Ascending aorta (tissue), 2 donors: Measurements from ENCODE around the gene RHOG. TPM values are rescaled to one million over a fixed set of nuclear protein-coding genes. Genes with fewer than 3 reads are reported as not detected.
A peak's percentile ranks its signal among the peaks of the same experiment; 100 is the strongest.

Source experiments
- DNase-seq, 2 donors: peaks; one replicate each; pipeline ENCODE4 v3.0.0-alpha.2; 2019; ENCODE audit warnings: low spot score in 2 of 2
- H3K27ac ChIP-seq, 2 donors: fragments of 200-600 bp; sonication (generic); one replicate each; pipeline ENCODE4 v1.5.1; 2016 to 2017; ENCODE audit warnings: mild to moderate bottlenecking in 1 of 2
- H3K27me3 ChIP-seq: fragments of 200-600 bp; sonication (generic); one replicate; pipeline ENCODE4 v1.5.1; 2017
- H3K36me3 ChIP-seq, 2 donors: fragments of 200-600 bp; sonication (generic); one replicate each; pipeline ENCODE4 v1.5.1; 2016
- H3K4me1 ChIP-seq, 2 donors: fragments of 200-600 bp; sonication (generic); one replicate each; pipeline ENCODE4 v1.5.1; 2016 to 2017; ENCODE audit warnings: mild to moderate bottlenecking in 1 of 2
- H3K4me3 ChIP-seq, 2 donors: fragments of 200-600 bp; sonication (generic); one replicate each; pipeline ENCODE4 v1.5.1; 2016 to 2017; ENCODE audit warnings: mild to moderate bottlenecking in 1 of 2
- H3K9me3 ChIP-seq, 2 donors: fragments of 200-600 bp; sonication (generic); one replicate each; pipeline ENCODE4 v1.5.1; 2016
- intact Hi-C: fragments of 100-400 bp; cut with DNase I; formaldehyde crosslinking; loops from one replicate; pipeline ENCODE4 v1.15.1; 2023
- total RNA-seq: library from RNA; depleted of rRNA; stranded (reverse); fragments of >200 nt; gene quantifications from one replicate; pipeline ENCODE4 v1.1.0, GENCODE V29; 2016
- TF ChIP-seq, protein P1 (sequence below), 3 experiments: fragments of 200-600 bp in 2 of 3; fragments of 450-650 bp in 1 of 3; sonication (generic) in 2 of 3; IDR thresholded peaks; one replicate each; pipeline ENCODE4 v1.5.1; 2016 to 2019; ENCODE audit warnings: antibody characterized with exemption in 3 of 3, mild to moderate bottlenecking in 1 of 3, moderate library complexity in 1 of 3

The RHOG gene
- total RNA-seq, 1 donor from 2014 or later: 60.7 TPM

DNA sequence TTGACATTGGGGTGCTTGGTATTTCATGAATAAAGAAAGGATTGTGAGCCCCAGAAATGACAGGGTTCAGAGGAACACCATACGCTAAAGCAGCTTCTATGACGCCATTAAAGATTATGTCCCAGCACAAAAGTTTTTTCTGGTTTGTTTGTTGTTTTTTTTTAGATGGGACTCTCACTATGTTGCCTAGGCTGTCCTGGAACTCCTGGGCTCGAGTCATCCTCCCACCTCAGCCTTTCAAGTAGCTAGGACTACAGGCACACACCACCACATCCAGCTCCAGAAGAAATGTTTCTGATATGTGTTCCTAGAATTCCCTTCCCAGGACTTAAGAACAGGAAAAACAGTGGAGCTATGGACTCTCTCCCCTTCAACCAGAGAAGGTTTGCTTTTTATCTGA is 2.6 kb upstream of the RHOG start:
- H3K36me3 ChIP-seq: no peaks in the 10 kb centered on the region
- H3K27ac ChIP-seq: no peak overlapping the region
- no peaks in the 10 kb centered on the region for H3K9me3 ChIP-seq
- no peak for DNase-seq
- intact Hi-C loops: no loop called here
- peaks cover 2 to 3% of the 10 kb centered on the region in 2 donors for H3K4me1 ChIP-seq
- no peak overlapping the region for H3K4me3 ChIP-seq
- TF ChIP-seq, protein P1, sequence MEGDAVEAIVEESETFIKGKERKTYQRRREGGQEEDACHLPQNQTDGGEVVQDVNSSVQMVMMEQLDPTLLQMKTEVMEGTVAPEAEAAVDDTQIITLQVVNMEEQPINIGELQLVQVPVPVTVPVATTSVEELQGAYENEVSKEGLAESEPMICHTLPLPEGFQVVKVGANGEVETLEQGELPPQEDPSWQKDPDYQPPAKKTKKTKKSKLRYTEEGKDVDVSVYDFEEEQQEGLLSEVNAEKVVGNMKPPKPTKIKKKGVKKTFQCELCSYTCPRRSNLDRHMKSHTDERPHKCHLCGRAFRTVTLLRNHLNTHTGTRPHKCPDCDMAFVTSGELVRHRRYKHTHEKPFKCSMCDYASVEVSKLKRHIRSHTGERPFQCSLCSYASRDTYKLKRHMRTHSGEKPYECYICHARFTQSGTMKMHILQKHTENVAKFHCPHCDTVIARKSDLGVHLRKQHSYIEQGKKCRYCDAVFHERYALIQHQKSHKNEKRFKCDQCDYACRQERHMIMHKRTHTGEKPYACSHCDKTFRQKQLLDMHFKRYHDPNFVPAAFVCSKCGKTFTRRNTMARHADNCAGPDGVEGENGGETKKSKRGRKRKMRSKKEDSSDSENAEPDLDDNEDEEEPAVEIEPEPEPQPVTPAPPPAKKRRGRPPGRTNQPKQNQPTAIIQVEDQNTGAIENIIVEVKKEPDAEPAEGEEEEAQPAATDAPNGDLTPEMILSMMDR (IDR thresholded peaks at IDR 0.05): no peak
- no peaks in the 10 kb centered on the region for H3K27me3 ChIP-seq

DNA sequence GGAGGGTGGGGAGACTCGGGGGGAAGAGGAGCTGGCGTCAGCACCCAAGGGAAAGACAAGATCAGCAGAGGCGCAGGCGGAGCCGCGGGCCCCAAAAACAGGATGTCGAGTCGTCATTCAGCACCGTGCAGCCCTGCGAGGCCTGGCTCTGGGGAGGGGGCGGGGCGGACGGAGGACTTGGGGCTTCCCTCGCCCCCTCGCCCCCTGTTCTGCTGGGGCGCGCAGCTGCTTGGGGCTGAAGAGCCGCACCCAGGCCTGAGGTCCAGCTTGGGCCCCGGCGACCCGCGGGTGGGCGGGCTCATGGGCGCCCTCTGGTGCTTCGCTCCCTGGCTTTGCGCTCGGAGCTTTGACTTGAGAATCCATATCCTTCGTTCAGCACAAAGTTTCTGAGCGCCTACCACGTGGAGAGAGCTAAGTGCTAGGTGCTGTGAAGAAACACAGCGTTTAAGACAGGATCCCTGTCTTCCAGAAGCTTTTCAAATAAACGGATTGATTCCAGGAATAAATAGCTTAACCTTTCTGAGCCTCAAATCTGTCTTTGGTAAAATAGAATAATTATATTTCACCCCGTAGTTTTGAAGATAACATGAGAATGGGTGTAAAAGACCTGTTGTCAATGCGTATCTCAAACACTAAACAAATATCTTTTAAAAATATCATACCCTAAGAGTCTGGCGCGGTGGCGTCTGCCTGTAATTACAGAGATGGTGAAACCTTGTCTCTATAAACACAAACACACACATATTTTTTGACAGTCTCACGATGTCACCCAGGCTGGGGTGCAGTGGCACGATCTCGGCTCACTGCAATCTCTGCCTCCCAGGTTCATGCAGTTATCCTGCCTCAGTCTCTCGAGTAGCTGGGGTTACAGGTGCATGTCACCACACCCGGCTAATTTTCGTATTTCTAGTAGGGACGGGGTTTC is 929 bp upstream of the RHOG start:
- Histone ChIP-seq H3K4me1 (peaks cover 2 to 7% of the 10 kb centered on the region in 2 donors), H3K27me3 (no peaks in the 10 kb centered on the region), H3K36me3 (no peaks in the 10 kb centered on the region), H3K27ac (peak overlapping the region; percentile 97 to 98), H3K9me3 (no peaks in the 10 kb centered on the region), H3K4me3 (peak overlapping the region; percentile 98 to 99)
- TF ChIP-seq, protein P1 (IDR thresholded peaks at IDR 0.05): peak; percentile 77 to 92 (median 91)
- DNase-seq: peak; percentile 69 to 90
- intact Hi-C loops: loop anchor here (1.0 kb wide), 1 partner anchor 44 kb away; the partner anchor contains the start of gene NUP98

DNA sequence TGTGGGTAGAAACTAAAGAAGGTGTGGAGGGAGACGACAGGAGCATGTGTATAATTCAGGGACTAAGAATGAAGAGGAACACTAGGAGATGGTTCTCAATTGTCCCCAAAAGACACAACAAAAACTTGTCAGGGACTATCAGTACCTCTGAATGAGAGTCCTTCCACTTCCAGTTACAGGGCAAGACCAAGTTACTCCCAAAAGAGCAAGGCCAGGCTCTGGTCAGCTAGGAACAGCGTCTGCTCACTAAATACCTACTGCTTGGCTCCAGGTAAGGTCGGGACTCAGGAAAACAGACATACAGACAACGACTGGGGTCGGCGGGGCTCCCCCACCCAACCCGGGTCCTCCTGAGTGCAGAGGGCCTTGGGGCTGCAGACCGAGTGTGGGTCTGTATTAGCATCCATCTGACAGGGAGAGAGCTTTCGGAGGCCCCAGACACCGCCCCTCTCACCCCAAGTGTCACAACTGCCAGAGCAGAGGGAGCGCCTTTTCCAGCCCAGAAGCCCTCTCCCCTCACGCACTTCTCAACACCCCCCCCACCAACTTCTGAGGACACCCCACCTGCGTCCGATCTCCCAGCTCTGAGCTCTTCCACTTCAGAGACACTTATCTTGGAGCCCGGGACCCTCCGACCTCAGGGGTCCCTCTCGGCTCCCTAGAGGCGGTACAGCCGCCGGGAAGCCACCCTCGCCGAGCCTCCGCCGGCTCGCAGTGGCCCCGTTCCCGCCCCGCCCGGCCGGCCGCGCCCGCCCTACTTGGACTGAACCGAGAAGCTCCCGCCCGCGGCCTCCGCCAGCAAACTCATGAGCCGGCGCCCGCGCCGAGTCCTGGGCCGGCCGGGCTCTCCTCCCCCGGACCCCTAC is 522 bp downstream of the RHOG start:
- H3K4me3 ChIP-seq: peak overlapping the region; percentile 98 to 99
- H3K36me3 ChIP-seq: peaks cover 0 to 2% of the 10 kb centered on the region in 2 donors
- TF ChIP-seq, protein P1 (IDR thresholded peaks at IDR 0.05): no peak
- no peaks in the 10 kb centered on the region for H3K27me3 ChIP-seq
- peaks cover 2 to 11% of the 10 kb centered on the region in 2 donors for H3K4me1 ChIP-seq
- DNase-seq: peak in 1 of 2 donors; percentile 69
- peak overlapping the region; percentile 97 to 98 for H3K27ac ChIP-seq
- intact Hi-C loops: no loop called here
- no peaks in the 10 kb centered on the region for H3K9me3 ChIP-seq

DNA sequence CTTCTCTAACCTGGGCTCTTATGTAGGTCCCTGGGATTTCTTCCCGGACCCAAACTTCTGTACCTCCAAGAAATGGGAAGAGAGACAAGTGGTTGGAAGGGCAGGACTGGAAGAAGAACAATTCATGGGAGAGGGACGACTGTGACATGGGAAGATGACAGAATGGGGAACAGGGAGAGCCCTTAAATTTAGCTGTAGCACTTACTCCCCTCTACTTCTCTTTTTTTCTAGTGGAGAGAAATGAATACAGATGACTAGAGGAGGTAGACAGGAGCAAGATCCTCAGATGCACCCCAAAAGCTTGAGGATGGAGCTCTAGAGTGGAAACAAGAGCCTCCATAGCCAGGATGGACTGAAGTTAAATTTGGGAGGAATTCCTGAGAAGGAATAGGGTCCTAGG is 2.3 kb downstream of the RHOG start:
- TF ChIP-seq, protein P1 (IDR thresholded peaks at IDR 0.05): no peak
- intact Hi-C loops: no loop called here
- H3K9me3 ChIP-seq: no peaks in the 10 kb centered on the region
- no peak for DNase-seq
- peak overlapping the region; percentile 23 to 98 for H3K4me3 ChIP-seq
- H3K27ac ChIP-seq: peak overlapping the region; percentile 24 to 98
- H3K27me3 ChIP-seq: no peaks in the 10 kb centered on the region
- peaks cover 0 to 11% of the 10 kb centered on the region in 2 donors for H3K36me3 ChIP-seq
- peaks cover 2 to 19% of the 10 kb centered on the region in 2 donors for H3K4me1 ChIP-seq

DNA sequence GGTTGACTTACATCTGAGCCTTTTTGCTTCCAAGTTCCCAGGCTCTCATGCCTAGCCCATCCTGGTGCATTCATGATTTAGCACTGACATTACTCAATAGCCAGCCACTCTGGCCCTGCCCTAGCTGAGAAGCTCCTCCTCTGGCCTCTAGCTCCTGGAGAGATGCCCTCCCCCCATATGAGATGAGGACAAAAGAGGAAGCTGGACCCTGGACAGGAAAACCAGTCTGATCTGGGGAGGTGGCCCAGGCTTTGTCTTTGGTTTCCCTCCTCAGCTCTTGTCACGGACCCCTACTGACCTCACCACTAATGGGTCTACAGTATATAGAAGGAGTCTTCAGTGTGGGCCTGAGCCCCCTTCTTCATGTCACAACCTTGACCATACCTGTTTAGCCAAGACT is 3.0 kb downstream of the RHOG start:
- peaks cover 0 to 11% of the 10 kb centered on the region in 2 donors for H3K36me3 ChIP-seq
- H3K4me3 ChIP-seq: peak overlapping the region in 1 of 2 donors; percentile 98
- intact Hi-C loops: no loop called here
- DNase-seq: peak in 1 of 2 donors; percentile 77
- TF ChIP-seq, protein P1 (IDR thresholded peaks at IDR 0.05): no peak
- peak overlapping the region; percentile 5 to 24 for H3K27ac ChIP-seq
- H3K9me3 ChIP-seq: no peaks in the 10 kb centered on the region
- H3K4me1 ChIP-seq: peaks cover 2 to 19% of the 10 kb centered on the region in 2 donors
- no peaks in the 10 kb centered on the region for H3K27me3 ChIP-seq
